BE2C (cell line): ENCODE measurements around the gene MYH11.
"Not testable (repeated sequence)": the region's sequence is repeated elsewhere in the genome, so short reads cannot be mapped to it uniquely, and the experiment has no call there.

Experiments used
- DNase-seq: peaks from one replicate; pipeline ENCODE4 v3.0.0-alpha.2; 2020
- H3K27me3 ChIP-seq: fragments of 250-450 bp; sonication (Bioruptor Pico); 2 replicates; pipeline ENCODE4 v1.5.1; 2020; ENCODE audit warnings: mild to moderate bottlenecking
- H3K36me3 ChIP-seq: fragments of 250-450 bp; sonication (Bioruptor Pico); 2 replicates; pipeline ENCODE4 v1.5.1; 2020; ENCODE audit warnings: mild to moderate bottlenecking
- H3K4me1 ChIP-seq: fragments of 250-450 bp; sonication (Bioruptor Pico); 2 replicates; pipeline ENCODE4 v1.5.1; 2020
- H3K4me3 ChIP-seq: 2 replicates; pipeline ENCODE4 v1.5.1; 2011; ENCODE audit warnings: low read depth, low read length
- H3K9me3 ChIP-seq: fragments of 250-450 bp; sonication (Bioruptor Pico); 2 replicates; pipeline ENCODE4 v1.5.1; 2020
- TF ChIP-seq, protein P1 (sequence below): IDR thresholded peaks from 2 replicates; pipeline ENCODE4 v1.5.1; 2012; ENCODE audit warnings: mild to moderate bottlenecking, low read depth, low read length

The MYH11 gene

DNA sequence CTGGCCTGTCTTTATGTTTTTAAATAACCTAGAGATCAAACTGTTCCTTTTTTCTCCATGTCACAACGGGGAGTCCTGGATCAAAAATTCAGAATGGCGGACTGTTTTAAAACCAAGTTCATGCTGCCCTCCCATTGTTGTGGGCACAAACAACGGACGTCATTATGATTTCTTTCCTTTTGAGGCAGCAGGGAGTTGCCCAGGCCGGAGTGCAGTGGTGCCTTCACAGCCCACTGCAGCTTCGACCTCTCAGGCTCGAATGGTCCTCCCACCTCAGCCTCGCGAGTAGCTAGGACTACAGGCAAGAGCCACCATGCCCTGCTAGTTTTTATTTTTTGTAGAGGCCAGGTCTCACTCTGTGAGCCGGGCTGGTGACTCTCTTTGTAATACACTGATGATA lies 180.3 kb downstream of the MYH11 start:
- H3K4me3 ChIP-seq = no peak overlapping the region
- TF ChIP-seq, protein P1, sequence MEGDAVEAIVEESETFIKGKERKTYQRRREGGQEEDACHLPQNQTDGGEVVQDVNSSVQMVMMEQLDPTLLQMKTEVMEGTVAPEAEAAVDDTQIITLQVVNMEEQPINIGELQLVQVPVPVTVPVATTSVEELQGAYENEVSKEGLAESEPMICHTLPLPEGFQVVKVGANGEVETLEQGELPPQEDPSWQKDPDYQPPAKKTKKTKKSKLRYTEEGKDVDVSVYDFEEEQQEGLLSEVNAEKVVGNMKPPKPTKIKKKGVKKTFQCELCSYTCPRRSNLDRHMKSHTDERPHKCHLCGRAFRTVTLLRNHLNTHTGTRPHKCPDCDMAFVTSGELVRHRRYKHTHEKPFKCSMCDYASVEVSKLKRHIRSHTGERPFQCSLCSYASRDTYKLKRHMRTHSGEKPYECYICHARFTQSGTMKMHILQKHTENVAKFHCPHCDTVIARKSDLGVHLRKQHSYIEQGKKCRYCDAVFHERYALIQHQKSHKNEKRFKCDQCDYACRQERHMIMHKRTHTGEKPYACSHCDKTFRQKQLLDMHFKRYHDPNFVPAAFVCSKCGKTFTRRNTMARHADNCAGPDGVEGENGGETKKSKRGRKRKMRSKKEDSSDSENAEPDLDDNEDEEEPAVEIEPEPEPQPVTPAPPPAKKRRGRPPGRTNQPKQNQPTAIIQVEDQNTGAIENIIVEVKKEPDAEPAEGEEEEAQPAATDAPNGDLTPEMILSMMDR = no peak
- no peaks in the 10 kb centered on the region for H3K27me3 ChIP-seq
- peaks cover 18% of the 10 kb centered on the region for H3K36me3 ChIP-seq
- DNase-seq = no peak
- no peaks in the 10 kb centered on the region for H3K4me1 ChIP-seq
- no peaks in the 10 kb centered on the region for H3K9me3 ChIP-seq

DNA sequence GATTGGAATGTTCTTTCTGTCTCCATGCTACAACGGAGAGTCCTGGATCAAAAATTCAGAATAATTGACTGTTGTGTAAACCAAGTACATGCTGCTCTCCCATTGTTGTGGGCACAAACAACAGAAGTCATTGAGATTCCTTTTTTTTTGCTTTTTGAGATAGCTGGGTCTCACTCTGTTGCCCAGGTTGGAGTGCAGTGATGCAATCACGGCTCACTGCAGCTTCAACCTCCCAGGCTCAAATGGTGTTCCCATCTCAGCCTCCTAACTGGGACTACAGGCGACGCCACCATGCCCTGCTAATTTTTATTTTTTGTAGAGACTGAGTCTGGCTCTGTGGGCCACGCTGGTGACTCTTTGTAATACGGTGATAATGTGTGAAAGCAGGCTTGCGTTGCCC lies 182.3 kb downstream of the MYH11 start:
- H3K9me3 ChIP-seq = no peaks in the 10 kb centered on the region
- H3K27me3 ChIP-seq = no peaks in the 10 kb centered on the region
- H3K4me3 ChIP-seq = no peak overlapping the region
- H3K36me3 ChIP-seq = peaks cover 12% of the 10 kb centered on the region
- DNase-seq = no peak
- TF ChIP-seq, protein P1 = no peak
- H3K4me1 ChIP-seq = no peaks in the 10 kb centered on the region

DNA sequence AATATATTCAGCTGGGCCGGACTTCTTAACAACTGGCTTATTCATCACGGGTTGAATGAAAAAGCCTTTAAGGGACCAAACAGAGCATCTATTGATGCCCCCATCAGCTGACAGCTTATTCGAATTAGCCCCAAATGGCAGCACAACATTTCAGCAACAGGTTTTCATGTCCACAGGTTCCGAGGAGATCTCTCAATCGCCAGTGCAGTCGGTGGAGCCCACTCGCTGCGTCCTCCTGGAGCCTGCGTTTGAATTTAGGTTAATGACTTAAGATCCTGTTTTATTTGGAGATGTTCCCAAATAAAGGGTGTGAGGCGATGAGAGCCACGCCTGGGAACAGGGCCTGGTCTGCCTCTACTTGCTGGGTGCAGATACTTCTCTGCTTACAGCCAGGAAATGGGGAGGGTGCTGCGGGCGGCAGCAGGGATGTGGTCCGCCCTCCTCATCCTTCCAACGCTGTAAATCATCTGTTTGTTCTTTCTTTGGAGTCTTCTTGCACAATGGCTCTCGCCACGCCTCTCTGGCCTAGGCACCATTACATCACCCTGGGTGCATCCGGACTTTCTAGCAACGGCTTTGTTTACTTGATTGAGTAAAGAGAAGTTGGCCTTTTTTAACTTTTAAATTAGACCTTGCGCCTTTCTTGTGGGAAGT lies 184.2 kb downstream of the MYH11 start:
- Histone ChIP-seq H3K9me3 (no peaks in the 10 kb centered on the region), H3K4me1 (no peaks in the 10 kb centered on the region), H3K4me3 (no peak overlapping the region), H3K27me3 (no peaks in the 10 kb centered on the region), H3K36me3 (peaks cover 18% of the 10 kb centered on the region)
- no peak for DNase-seq
- TF ChIP-seq, protein P1 = no peak

DNA sequence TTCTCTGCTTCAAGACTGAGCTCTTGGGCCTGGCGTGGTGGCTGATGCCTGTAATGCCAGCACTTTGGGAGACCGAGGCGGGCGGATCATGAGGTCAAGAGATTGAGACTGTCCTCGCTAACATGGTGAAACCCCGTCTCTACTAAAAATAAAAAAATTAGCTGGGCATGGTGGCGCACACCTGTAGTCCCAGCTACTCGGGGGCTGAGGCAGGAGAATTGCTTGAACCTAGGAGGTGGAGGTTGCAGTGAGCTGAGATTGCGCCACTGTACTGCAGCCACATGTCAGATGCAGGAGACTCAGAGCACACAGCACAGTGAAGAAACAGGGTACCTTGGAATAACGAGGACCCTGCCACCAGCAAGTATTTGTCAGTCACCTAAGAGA lies 184.7 kb downstream of the MYH11 start:
- H3K4me3 ChIP-seq, DNase-seq, H3K9me3 ChIP-seq, H3K27me3 ChIP-seq, H3K4me1 ChIP-seq: not testable (repeated sequence)
- H3K36me3 ChIP-seq = peaks cover 20% of the 10 kb centered on the region

DNA sequence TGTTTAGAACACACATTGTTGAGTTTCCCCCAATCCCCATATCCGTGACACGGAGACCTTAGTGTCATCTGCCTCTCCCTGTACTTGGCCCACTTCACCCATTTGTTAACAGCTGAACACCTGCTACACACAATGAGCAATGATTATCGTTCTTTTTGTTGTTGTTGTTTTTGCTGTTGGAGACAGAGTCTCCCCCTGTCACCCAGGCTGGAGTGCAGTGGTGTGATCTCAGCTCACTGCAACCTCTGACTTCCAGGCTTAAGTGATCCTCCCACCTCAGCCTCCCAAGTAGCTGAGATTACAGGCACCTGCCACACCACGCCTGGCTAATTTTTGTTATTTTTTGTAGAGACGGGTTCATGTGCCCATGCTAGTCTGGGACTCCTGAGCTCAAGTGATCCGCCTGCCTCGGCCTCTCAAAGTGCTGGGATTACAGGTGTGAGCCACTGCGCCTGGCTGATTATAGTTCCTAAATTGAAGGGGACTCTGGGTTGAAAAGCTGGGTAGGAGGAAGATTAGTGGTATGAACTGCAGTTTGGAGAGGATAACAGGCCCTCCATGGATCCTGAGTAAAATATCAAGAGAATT lies 185.2 kb downstream of the MYH11 start:
- TF ChIP-seq, protein P1 = no peak
- no peaks in the 10 kb centered on the region for H3K27me3 ChIP-seq
- H3K4me3 ChIP-seq = no peak overlapping the region
- no peaks in the 10 kb centered on the region for H3K9me3 ChIP-seq
- H3K36me3 ChIP-seq = peaks cover 23% of the 10 kb centered on the region
- no peak for DNase-seq
- no peaks in the 10 kb centered on the region for H3K4me1 ChIP-seq

DNA sequence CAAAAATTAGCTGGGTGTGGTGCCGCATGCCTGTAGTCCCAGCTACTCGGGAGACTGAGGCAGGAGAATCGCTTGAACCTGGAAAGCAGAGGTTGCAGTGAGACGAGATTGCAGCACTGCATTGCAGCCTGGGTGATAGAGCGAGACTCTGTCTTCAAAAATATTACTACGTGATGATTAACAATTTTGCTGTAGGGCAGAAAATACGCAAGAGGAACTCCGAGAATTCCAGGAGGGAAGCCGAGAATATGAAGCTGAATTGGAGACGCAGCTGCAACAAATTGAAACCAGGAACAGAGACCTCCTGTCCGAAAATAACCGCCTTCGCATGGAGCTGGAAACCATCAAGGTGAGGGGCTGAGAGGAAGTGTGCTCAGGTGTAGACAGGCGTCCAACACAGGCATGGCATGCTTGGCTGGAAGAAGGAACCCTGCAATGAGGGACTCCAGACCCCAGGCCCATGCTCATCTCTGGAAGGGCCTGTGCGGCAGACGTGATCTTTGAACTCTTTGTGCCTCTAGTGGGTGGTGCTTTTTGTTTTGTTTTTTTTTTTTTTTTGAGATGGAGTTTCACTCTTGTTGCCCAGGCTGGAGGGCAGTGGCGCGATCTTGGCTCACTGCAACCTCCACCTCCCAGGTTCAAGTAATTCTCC lies 189.6 kb downstream of the MYH11 start:
- H3K9me3 ChIP-seq = no peaks in the 10 kb centered on the region
- H3K4me1 ChIP-seq = no peaks in the 10 kb centered on the region
- no peak for DNase-seq
- peaks cover 38% of the 10 kb centered on the region for H3K36me3 ChIP-seq
- no peak overlapping the region for H3K4me3 ChIP-seq
- H3K27me3 ChIP-seq = no peaks in the 10 kb centered on the region
- TF ChIP-seq, protein P1 = no peak
